Measurements from ENCODE around the gene AJUBA.
A peak's percentile ranks its signal among the peaks of the same experiment; 100 is the strongest.
"Not testable (repeated sequence)": the region's sequence is repeated elsewhere in the genome, so short reads cannot be mapped to it uniquely, and the experiment has no call there.

AJUBA gene

DNA sequence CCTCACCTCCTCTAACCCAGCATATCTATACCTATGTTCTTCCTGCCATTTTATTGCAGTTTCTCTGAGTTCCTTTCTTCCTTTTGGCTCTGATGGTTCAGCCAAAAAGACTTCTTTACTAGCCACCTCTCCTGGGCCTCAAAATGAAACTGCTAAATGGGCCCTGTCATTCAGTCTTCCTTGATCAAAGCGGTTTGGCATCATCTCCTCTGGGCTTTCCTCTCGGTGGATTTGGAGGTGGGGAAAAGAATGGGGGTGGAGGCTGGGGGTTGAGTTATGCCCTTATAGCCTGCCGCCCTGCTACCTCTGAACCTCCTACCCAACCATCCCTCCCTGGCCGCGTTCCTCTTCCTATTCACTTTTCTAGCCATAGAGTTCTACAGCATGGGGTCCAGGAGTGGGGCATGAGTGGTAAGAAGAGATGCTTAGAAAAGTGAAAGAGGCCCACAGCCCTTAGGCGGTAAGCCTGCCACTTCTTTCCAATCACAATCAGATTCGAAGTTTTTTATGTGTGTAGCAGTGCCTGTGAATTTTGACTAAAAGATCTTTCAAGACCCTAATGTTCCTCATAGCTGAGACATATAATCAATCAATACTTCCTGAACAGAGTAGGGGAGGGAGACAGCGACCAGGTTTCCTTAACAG lies 2.5 kb downstream of the AJUBA start:
- DNase-seq (ENCODE audit: low spot score) = no peak

DNA sequence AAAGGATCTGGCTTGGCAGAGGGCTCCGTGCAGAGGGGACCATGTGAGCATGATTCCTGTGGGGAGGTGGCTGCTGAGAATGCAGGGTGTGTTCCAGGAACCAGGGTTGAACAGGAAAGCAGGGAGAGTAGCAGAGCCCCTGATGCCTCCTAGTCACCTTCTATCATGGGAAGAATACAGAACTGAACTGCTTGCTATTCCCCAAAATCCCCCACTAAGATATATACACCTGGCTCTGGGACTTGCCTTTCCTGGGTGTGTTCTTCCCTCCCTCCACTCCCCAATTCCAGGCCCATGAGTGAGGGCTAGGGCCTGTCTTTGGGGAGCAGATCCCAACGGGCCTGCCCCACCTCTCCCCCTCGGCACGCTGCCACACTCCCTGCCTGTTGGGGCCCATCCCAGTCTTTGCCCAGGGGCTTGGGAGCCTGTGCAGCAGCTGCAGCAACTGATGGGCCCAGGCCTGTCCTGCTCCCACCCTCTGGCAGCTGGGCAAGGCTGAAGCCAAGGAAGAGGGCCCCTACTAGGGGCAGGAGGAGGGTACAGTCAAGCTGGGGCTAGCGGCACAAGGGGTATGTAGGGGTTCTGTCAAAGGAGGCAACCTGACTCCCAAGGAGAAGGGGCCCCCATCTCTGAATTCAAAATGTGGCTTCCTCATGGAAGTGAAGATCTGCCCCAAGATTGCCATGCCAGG lies 3.2 kb downstream of the AJUBA start:
- no peak for DNase-seq (ENCODE audit: low spot score)

DNA sequence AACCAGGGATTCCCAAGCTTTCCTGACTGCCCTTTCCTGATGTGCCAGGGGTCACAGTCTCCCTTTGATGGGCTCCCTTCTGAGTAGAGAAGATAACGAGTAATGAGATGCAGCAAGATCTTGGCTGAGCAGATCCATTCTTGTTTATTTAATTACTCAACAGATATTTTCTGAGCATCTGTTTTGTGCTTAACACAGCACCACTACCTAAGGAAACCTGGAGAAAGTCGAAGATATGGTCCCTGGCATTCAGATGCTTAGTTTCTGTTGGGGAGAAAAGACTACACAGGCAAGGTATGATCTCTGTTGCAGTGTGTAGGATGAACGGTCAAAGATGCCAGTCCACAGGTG lies 3.9 kb downstream of the AJUBA start:
- DNase-seq (ENCODE audit: low spot score) = no peak

DNA sequence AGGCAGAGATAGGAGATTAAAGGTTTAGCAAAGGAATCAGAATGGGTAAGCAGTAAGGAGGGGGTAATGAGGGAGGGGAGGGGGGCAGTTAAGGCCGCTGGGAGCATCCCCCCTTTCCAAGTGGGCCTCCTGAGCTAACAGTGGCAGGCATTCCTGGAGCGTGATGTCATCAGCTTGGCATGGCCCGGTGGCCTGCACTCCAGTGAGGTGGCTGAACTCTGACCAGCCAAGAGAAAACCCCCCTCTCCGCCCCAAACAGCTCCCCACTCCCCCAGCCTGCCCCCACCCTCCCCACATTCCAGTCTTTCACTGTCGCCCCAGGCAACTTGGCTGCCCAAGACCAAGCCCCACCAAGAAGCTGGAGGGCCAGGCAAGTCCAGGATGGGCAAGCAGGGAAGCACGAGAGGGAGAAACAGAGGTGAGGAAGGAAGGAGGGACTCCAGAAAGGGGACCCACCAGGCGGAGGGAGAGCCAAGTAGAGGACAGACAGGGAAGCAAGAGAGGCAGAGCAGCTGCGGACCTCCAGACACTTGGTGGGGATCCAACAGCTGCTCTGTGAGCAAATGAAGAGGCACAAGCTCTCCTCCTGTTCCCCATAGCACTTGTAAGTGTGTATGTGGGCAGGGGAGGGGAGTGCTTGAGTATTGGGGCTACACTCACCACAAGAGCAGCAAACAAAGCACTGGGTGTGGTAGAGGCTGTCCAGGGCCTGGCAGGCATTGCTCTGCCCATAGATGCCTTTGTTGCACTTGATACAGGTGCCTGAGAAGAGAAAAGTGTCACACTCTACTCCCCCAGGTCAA lies 4.5 kb downstream of the AJUBA start:
- DNase-seq (ENCODE audit: low spot score) = no peak

DNA sequence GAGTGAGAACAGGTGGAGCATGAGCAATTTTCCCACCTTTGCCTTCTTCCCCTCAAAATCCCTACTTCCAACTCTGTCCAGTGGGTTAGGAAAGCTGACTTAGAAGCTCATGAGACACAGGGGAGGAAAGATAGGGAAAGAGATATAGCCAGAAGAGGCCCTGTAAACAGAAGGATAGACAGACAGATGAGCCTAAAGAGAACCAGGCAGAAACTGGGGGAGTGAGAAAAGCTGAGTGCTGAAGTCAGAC lies 5.0 kb downstream of the AJUBA start:
- no peak for DNase-seq (ENCODE audit: low spot score)

DNA sequence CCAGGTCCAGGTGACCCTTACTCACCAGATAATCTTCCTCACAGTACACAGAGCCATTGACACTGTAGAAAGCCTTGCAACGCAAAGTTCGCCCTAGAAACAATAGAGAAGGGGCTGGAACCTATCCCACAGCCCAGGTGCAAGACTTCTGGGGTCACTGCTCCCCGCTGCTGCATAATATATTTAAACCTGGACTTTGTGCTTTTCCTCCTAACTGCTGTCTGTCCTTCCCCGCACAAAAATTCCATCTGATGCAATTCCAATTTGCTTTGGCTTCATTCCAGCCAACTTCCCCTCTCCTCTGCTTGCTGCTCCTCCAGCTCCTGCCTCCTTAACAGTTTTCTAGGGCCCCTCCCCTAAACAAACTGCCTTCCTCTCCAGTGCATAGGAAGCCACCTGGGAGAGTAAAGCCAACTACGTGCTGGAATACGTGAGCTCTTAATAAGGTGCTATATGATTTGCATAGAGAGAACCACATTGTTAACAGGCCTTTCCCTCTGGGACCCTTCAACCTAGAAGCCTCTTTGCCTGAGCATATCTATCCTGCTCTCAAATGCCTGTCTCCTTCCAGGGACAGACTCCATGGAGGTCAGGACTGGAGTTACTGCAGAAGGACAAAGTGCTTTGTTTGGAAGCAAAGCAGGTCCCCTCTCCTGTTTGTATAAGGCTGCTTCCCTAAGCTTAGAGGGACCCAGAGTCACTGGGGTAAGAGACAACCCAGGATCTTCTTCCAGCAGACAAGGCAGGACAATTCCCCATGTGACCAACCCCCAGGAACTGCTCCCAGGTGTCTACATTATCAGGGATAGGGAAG lies 5.5 kb downstream of the AJUBA start:
- DNase-seq (ENCODE audit: low spot score) = no peak

DNA sequence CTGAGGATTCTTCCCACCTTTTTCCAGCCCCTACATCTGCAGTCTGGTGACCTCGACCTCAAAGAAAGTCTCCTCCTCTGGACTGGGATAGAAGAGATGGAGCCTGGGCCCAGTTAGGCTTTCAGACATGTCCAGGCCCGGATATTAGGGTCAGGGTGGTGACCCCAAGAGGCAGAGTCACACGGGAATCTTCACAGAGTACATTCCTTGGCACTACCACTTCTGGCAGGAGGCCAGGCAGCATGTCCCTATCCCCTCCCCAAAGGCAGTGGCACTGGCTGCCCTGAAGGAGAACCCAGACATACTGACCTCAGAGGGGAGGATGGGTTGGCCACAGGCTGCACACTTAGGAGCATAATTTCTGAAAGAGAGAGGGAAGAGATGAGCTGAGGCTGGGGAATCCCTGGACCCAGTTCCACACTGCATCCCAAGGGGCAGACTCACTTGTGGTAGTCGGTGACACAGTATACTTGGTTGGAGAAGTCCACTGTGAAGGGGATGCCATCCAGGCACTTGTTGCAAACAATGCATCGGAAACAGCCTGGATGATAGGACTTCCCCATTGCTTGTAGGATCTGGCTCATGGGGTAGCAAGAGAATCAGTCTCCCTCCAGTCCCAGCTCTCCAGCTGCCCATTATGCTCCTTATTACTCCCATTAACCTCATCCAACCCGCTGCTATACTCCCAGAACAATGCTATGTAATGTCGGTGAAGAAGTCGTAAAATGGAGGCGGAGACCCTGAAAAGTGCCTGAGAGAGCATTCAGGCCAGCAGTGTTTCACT lies 7.6 kb downstream of the AJUBA start:
- no peak for DNase-seq (ENCODE audit: low spot score)

DNA sequence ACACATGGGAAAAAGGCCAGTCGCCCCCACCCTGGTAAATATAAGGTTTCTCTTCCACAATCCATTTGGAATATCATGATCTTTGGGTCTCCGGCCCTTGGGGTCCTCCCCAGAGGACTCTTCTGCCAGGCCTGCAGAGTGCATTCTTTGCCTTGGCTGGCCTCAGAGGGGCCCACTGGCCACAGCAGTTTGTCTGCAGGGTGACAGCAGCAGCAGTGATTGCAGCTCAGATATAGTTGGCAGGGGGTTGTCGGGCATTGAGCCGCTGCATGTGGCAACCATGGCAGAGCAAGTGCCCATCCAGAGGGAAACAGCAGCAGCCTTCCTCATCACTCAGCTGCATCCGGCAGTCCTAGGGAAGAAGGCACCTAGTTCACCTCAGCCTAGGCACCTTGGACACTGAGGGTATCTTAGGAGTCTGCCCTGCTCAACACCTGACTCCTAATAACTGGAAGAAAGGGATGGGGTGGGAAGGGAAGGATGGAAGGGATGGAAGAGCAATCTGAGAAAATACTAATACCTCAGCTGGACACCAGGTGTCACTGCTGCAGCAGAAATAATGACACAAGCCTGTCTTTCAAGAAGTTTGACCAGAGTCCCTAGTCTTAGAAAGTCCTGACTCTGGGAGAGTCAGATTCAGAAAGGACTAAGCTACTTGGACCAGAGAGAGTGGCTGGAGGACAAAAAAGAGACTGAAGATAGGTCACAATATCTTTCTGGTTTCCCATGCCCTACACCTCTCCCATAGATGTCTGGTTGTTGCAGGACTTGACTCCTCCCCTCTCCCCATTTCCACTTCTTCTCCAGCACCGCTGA lies 8.9 kb downstream of the AJUBA start:
- peak; percentile 27 for DNase-seq (ENCODE audit: low spot score)

DNA sequence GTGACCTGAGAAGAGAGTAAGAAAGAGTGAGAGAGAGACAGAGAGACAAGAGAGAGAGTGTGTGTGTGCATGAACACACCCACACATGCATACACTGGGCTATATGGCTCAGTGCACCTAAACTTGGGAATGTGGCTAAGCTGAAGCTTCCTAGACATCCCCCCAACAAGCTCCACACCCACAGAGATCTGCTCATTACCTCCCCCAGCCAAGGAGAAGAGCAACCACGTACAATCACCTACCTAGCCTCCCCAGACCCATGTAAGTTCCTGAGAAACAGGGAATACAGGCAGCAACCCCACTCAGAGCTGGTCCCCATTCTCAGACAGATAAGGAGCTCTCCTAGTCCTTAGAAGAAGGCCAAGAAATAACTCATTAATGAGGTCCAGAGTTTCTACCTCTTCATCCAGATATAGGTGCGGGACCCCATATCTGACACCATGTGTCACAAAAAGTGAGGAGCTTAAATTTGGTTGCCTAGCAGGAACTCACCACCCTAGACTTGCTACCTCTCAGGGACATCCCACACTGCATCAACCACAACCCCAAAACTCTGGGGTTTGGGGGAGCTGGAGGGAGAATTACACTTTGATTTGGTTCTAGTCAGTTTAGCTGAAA lies 9.9 kb downstream of the AJUBA start:
- no peak for DNase-seq (ENCODE audit: low spot score)

DNA sequence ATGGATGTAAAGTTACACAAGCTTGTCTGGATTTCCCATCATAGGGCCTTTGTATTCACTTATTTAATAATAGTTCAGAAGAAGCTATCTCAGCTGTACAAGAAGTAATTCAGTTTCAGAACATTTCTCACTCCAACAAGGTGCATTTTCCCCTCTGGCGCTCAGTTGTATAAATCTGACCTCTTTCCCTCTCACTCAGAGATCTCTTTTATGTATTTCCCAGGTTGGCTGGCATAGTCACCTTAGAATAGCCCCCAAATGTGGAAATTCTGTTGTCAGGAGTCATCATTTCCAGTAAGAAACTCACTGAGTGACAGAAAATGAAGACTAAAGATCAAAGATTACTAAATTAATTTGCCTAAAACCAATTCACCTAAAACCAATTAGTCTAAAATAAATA lies 11.2 kb downstream of the AJUBA start:
- DNase-seq (ENCODE audit: low spot score) = no peak

DNA sequence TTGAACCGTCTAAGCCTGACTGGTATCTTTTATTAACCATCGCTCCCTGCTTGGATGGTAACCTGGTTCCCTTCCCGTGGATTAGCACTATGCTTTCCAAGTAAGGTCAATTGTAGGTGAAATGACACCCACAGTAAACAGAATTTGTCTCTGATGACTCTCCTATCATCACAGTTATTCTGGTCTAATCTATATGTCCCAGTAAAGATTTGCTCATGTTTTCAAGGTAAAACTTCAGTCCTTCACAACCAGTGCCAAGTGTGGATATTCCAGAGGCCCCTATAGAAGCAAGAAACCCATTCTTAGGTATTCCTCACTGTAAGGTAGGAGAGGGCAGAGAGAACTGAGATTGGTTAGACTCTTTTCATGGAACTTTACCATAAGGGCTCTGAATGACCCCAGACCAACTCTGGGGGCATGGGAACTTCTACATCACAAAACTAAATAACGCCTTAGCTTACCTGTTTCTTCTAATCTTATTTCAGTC lies 15.5 kb downstream of the AJUBA start:
- no peak for DNase-seq (ENCODE audit: low spot score)

DNA sequence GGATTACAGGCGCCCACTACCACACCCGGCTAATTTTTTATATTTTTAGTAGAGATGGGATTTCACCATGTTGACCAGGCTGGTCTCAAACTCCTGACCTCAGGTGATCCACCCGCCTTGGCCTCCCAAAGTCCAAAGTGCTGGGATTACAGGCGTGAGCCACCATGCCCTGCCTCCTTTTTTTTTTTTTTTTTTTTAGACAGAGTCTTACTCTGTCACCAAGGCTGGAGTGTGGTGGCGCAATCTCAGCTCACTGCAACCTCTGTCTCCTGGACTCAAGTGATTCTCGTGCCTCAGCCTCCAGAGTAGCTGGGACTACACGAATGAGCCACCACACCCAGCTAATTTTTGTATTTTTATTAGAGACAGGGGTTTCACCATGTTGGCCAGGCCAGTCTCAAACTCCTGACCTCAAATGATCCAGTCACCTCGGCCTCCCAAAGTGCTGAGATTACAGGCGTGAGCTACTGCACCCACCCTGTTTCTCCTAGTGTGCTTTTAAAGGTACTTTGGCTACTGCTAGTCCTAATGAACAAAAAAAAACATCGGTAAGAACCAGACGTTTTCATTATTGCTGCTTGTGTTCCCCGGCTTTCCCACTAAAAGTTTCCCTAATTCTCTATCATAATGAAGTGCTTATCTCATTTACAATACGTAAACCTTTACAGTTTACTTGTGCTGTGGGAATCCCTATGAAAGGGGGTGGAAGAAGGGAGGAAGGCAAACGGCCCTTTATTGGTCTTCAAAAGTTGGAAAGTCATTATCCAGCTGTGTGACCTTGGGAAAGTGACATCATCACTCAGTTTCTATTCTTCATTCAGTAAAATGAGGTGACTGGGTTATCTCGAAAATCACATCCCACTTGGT lies 16.2 kb downstream of the AJUBA start:
- not testable (repeated sequence) for DNase-seq (ENCODE audit: low spot score)

DNA sequence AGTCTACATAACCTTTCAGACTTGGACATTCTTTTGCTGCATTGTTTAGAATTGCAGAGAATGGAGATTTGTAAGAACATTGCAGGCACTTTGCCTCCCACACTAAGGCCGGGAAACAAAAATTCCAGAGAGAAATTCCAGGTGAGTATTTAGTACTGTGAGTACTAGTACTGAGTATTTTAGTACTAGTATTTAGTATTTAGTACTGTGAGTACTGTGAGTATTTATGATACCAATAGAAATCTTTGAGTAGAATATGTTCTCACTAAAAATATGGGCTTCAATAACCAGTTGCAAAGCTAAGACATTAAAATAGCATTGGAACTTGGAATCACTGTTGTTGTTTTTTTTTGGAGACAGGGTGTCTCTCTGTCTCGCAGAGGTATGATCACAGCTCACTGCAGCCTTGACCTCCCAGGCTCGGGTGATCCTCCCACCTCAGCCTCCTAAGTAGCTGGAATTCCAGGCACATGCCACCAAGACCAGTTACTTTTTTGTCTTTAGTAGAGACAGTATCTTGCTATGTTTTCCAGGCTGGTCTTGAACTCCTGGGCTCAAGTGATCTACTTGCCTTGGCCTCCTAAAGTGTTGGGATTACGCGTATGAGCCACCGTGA lies 20.2 kb downstream of the AJUBA start:
- DNase-seq (ENCODE audit: low spot score) = no peak

DNA sequence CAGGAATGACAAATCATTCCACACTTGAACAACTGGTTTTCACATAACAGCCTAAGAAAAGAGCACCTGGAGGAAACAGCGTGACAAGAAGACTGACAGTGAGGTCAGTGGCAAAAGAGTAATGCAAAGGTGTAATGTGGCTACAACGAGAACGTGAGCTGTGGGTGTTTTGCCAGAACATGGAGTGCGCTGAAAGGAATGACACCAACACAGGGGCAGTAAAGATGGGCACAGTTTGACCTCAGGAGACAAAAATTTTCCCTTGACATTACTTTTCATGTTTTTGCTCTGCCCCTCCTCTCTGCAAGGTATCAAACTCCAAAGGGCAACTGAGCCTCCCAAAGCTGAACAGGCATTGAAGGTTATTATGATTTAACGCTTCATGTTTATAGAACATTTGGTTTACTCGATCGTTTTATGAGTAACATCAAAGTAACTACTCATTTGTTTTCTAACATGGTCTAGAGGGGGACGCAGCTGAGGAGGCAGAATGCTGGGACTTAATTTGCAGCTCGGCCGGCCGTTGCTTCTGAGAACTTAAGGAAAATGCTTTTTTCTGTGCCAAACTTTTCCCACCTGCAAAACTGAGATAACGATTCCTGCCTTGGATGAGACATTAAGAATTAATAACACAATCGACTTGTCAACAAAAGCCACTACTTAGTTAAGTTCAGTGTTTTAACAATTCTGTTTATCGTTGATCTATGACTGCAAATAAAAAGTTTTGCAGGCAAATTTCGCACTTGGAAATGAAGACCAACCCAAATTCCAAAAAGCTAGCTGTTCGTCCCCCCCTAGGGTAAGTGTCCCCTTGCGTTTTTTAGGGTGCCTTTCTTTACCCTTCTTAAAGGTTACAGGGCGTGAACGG lies 26.4 kb downstream of the AJUBA start:
- DNase-seq (ENCODE audit: low spot score) = peak; percentile 5

DNA sequence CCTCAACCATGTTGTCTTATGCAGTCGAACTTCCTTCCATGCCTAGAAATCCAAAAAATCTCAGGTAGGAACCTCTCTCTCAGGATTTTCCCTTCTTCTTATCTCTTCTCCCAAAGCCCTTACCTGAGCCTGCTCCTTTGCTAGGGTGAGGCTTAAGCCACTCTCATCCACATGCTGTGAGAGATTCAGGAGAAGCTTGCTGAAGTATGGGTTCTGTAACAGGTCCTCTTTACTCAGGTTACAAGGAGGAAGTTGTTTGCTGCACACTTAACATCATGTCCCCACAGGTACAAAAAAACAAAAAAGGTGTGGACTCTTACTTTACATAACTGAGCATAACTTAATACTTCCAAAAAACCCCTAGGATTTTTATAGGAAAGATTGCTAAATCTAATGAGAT lies 29.9 kb downstream of the AJUBA start:
- DNase-seq (ENCODE audit: low spot score) = no peak

DNA sequence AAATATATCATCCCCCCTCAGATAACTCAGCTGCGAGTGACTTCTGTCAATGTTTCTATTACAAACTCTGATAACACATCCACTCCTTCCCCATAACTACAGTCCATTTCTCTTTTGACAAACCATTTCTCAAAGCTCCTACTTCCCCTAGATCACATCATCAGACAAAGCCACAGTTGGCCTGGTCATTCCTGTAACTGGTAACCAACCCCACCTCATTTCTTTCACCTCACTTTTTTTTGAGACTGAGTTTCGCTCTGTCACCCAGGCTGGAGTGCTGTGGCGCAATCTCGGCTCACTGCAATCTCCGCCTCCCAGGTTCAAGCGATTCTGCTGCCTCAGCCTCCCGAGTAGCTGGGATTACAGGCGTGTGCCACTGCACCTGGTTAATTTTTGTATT lies 30.6 kb downstream of the AJUBA start:
- DNase-seq (ENCODE audit: low spot score) = not testable (repeated sequence)

DNA sequence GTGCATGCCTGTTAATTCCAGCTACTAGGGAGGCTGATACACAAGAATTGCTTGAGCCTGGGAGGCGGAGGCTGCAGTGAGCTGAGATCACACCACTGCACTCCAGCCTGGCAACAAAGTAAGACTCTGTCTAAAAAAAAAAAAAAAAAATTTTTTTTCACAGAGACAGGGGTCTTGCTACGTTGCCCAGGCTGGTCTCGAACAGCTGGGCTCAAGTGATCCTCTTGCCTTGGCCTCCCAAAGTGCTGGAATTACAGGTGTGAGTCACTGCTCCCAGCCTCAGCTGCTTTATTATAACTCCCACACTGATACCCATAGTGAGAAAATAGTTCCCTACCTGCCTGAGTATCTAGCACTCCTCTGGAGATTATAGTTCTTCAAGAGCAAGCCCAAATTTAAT lies 36.7 kb downstream of the AJUBA start:
- no peak for DNase-seq (ENCODE audit: low spot score)

DNA sequence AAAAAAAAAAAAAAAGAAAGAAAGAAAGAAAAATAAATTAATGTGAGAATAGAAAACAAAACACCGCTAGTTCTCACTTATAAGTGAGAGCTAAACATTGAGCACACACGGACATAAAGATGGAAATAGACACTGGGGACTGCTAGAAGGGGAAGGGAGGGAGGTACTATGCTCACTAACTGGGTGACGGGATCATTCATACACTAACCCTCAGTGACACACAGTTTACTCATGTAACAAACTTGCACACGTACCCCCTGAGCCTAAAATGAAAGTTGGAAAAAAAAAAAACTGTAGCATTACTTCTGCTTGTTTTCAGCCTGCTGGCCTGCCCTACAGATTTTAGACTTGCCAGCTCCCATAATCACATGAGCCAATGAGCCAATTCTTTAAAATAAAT lies 42.7 kb downstream of the AJUBA start:
- DNase-seq (ENCODE audit: low spot score) = no peak

Measured in putamen (tissue), 1 donor.